ENCODE results near the gene NDC80.

Gene NDC80

GRCh38 chr18:2642771-2643170 lies 71.4 kb downstream of the NDC80 start:
- no peak for DNase-seq (ENCODE audit: low read depth)
- TF ChIP-seq POLR2A (IDR thresholded peaks at IDR 0.05; ENCODE audit: extremely low read depth, insufficient read length) (no peak), MAX (IDR thresholded peaks at IDR 0.05; ENCODE audit: low read depth, low read length) (no peak), MYC (IDR thresholded peaks at IDR 0.05; ENCODE audit: low read depth, low read length) (no peak), CTCF (IDR thresholded peaks at IDR 0.05; ENCODE audit: low read depth, low read length) (no peak)
- H3K4me3 ChIP-seq (ENCODE audit: low read depth, low read length): no peak overlapping the region

- TF ChIP-seq MYC (IDR thresholded peaks at IDR 0.05; ENCODE audit: low read depth, low read length) (no peak), MAX (IDR thresholded peaks at IDR 0.05; ENCODE audit: low read depth, low read length) (no peak), POLR2A (IDR thresholded peaks at IDR 0.05; ENCODE audit: extremely low read depth, insufficient read length) (no peak), CTCF (IDR thresholded peaks at IDR 0.05; ENCODE audit: low read depth, low read length) (no peak)
These were observed 73.2 kb downstream of the NDC80 start for GRCh38 chr18:2644535-2644934.

GRCh38 chr18:2651981-2652380 lies 80.6 kb downstream of the NDC80 start:
- no peak for DNase-seq (ENCODE audit: low read depth)
- no peak for TF ChIP-seq CTCF (IDR thresholded peaks at IDR 0.05; ENCODE audit: low read depth, low read length)
- no peak for TF ChIP-seq MAX (IDR thresholded peaks at IDR 0.05; ENCODE audit: low read depth, low read length)
- no peak for TF ChIP-seq POLR2A (IDR thresholded peaks at IDR 0.05; ENCODE audit: extremely low read depth, insufficient read length)
- no peak for TF ChIP-seq MYC (IDR thresholded peaks at IDR 0.05; ENCODE audit: low read depth, low read length)
- no peak overlapping the region for H3K4me3 ChIP-seq (ENCODE audit: low read depth, low read length)

More at GRCh38 chr18:2644535-2644934, 73.2 kb downstream of the NDC80 start:
- H3K4me3 ChIP-seq (ENCODE audit: low read depth, low read length): no peak overlapping the region
- no peak for DNase-seq (ENCODE audit: low read depth)

GRCh38 chr18:2653467-2653866 lies 82.1 kb downstream of the NDC80 start:
- peak; percentile 81 for DNase-seq (ENCODE audit: low read depth)
- no peak overlapping the region for H3K4me3 ChIP-seq (ENCODE audit: low read depth, low read length)
- no peak for TF ChIP-seq POLR2A (IDR thresholded peaks at IDR 0.05; ENCODE audit: extremely low read depth, insufficient read length)
- TF ChIP-seq MYC (IDR thresholded peaks at IDR 0.05; ENCODE audit: low read depth, low read length): no peak
- TF ChIP-seq MAX (IDR thresholded peaks at IDR 0.05; ENCODE audit: low read depth, low read length): no peak
- no peak for TF ChIP-seq CTCF (IDR thresholded peaks at IDR 0.05; ENCODE audit: low read depth, low read length)

- peak overlapping the region; percentile 54 for H3K4me3 ChIP-seq (ENCODE audit: low read depth, low read length)
- DNase-seq (ENCODE audit: low read depth): peak; percentile 11
- no peak for TF ChIP-seq CTCF (IDR thresholded peaks at IDR 0.05; ENCODE audit: low read depth, low read length)
- no peak for TF ChIP-seq MAX (IDR thresholded peaks at IDR 0.05; ENCODE audit: low read depth, low read length)
- no peak for TF ChIP-seq MYC (IDR thresholded peaks at IDR 0.05; ENCODE audit: low read depth, low read length)
- no peak for TF ChIP-seq POLR2A (IDR thresholded peaks at IDR 0.05; ENCODE audit: extremely low read depth, insufficient read length)
These were observed 83.0 kb downstream of the NDC80 start for GRCh38 chr18:2654169-2654927.

Measured in NB4 (cell line).